ENCODE results near the gene NECTIN2.

DNA sequence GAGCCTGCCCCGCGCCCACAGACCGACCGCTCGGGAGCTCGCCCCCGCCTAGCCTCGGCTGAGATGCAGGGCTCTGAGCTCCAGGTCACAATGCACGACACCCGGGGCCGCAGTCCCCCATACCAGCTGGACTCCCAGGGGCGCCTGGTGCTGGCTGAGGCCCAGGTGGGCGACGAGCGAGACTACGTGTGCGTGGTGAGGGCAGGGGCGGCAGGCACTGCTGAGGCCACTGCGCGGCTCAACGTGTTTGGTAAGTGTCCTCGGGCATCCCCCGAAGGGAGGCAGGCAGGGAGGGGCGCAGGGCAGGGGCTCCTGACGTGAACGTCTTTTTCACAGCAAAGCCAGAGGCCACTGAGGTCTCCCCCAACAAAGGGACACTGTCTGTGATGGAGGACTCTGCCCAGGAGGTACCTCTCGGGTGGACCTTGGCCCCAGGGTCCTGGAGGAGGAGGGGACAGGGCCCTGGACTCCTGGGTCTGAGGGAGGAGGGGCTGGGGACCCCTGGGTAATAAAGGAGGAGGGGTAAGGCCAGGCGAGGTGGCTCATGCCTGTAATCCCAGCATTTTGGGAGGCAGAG lies 33.9 kb upstream of the NECTIN2 start:
- TF ChIP-seq CTCF (IDR thresholded peaks at IDR 0.05; ENCODE audit: insufficient read depth, low read depth, low read length) (no peak), EZH2 (IDR thresholded peaks at IDR 0.05; ENCODE audit: insufficient read depth, low read length) (no peak)

All from astrocyte (in vitro differentiated cells and primary cell).